Gastroesophageal sphincter (tissue), 3 donors: ENCODE data around the gene PNMA6E.

Source experiments
- EP300 ChIP-seq: sonication (generic); formaldehyde crosslinking; IDR thresholded peaks from one replicate; pipeline ENCODE4 v1.6.1; 2017; ENCODE audit warnings: antibody characterized with exemption, mild to moderate bottlenecking
- POLR2A ChIP-seq, 2 donors: fragments of 450-650 bp; IDR thresholded peaks; one replicate each; pipeline ENCODE4 v1.6.1; 2017; ENCODE audit warnings: antibody characterized with exemption in 2 of 2, mild to moderate bottlenecking in 2 of 2, moderate library complexity in 1 of 2
- POLR2AphosphoS5 ChIP-seq: sonication (generic); formaldehyde crosslinking; IDR thresholded peaks from one replicate; pipeline ENCODE4 v1.6.1; 2017; ENCODE audit warnings: antibody characterized with exemption
- TF ChIP-seq, protein P1 (sequence below), 4 experiments: fragments of 200-600 bp in 2 of 4; fragments of 450-650 bp in 2 of 4; sonication (generic) in 1 of 4; IDR thresholded peaks; one replicate each; pipeline ENCODE4 v1.5.1; 2017 to 2019; ENCODE audit warnings: antibody characterized with exemption in 4 of 4, mild to moderate bottlenecking in 2 of 4, moderate library complexity in 2 of 4

DNA sequence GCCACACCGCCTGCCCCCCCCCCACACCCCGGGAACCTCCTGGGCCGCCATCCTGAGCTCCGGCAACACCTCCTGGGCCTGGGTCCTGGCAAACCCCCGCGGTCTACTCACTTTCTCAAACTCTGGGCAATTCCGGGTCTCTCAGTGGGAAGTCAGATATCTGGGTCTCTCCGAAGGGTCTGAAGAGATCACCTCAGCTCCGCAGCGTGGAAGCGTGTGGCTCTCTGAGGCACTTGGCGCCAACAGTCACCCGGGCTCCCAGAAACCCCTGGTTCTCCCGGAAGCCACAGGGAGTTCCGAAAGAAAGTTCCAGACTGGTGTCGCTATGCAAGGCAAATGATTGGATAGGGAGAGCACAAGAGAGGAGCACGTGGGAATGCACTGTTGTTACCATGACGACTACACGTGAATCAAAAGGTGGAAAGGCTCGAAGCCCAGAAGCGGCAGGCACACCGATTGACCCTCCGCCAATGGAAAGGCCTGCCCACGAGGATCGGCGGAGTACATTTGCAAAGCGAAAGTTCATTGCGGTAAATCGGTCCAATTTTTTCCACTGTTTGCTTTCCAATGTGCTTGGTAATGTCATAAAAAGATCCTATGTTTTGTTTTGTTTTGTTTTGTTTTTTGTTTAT is at the start of gene PNMA6E:
- TF ChIP-seq POLR2AphosphoS5 (no peak), POLR2A (IDR thresholded peaks at IDR 0.05) (no peak), EP300 (no peak)
- TF ChIP-seq, protein P1, sequence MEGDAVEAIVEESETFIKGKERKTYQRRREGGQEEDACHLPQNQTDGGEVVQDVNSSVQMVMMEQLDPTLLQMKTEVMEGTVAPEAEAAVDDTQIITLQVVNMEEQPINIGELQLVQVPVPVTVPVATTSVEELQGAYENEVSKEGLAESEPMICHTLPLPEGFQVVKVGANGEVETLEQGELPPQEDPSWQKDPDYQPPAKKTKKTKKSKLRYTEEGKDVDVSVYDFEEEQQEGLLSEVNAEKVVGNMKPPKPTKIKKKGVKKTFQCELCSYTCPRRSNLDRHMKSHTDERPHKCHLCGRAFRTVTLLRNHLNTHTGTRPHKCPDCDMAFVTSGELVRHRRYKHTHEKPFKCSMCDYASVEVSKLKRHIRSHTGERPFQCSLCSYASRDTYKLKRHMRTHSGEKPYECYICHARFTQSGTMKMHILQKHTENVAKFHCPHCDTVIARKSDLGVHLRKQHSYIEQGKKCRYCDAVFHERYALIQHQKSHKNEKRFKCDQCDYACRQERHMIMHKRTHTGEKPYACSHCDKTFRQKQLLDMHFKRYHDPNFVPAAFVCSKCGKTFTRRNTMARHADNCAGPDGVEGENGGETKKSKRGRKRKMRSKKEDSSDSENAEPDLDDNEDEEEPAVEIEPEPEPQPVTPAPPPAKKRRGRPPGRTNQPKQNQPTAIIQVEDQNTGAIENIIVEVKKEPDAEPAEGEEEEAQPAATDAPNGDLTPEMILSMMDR (IDR thresholded peaks at IDR 0.05) = no peak
